GM12874 (cell line): ENCODE data around the gene KCND3.

ENCODE experiments used
- CTCF ChIP-seq: IDR thresholded peaks from 2 replicates; pipeline ENCODE4 v1.5.1; 2011; ENCODE audit warnings: low read depth, mild to moderate bottlenecking, control low read depth, low read length, moderate library complexity; ENCODE audit not compliant: insufficient read depth

KCND3 gene

GRCh38 chr1:111863401-111863800, 126.1 kb downstream of the KCND3 start:
- TF ChIP-seq CTCF, result no peak

DNA sequence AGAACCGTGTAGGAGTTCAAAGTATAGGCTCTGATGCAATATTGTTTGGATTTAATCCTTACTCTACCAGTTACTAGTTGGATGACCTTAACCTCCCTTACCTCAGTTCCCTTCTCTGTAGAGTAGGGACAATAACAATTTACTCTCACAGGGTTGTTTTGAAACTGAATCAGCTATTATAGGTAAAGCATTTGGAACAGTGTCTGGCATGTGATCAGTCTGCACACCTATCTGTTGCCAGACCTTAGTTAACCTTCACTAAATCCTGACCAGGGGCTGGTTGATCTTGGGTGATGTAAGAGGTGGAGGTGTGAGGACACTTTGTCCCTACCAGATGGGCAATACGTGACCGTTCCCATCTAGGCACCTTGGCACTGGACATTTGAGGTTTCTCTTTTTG, 126.9 kb downstream of the KCND3 start:
- no peak for TF ChIP-seq CTCF

DNA sequence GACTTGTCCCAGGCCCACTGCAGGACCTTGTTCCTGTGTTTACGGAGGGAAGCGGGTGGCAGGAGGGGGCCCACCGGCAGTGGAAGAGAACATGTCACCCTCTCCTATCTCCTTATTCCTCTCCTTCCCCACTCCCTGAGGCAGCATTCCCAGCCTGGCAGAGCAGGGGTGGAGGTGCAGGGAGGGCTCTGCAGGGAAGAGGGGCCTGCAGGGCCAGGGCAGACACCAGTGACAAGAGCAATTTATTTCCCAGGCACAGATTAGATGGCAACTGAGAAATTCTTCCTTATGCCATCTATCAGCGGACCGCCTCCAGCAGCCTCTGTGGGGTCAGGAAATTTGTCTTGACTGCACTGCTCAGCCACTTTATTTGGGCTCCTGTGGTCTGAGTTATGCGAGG, 127.9 kb downstream of the KCND3 start:
- TF ChIP-seq CTCF, result no peak

- no peak for TF ChIP-seq CTCF
These were observed 132.2 kb downstream of the KCND3 start for GRCh38 chr1:111857194-111857651.

DNA sequence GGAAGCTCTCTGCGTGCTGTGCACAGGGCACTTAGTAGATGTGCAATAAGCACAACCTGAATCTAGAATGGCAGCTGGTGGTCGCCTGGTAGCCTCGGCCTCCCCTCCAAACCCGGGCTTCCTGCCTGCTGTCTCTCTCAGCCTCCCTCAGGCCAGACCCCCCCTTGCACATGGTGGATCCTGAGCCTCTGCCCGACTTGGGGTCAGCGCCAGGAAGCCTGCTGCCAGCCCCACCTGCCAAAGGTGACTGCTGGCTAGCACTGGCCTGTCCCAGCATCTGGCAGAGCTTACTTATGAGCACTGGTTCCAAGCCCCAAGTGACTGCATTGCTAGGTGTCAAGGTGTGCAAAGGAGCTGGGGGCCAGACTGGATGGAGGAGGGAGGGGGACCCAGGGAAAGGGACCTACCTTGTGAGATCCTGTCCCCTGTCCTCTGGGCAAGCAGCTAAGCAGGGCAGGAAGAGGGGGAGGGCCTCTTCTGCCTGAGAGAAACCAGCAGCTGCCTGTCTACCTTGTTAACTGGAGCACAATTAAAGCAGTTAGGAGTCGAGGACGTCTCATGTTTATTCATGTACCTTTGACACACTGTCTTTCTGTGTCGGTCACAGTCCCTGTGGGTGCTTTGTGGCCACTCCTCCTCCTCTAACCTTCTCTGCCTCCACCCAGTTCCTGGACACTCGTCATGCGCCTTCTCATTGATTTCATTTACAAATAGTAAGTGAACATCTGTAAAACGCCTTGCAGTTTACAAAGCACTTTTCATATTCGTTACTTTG, 132.9 kb downstream of the KCND3 start:
- no peak for TF ChIP-seq CTCF

DNA sequence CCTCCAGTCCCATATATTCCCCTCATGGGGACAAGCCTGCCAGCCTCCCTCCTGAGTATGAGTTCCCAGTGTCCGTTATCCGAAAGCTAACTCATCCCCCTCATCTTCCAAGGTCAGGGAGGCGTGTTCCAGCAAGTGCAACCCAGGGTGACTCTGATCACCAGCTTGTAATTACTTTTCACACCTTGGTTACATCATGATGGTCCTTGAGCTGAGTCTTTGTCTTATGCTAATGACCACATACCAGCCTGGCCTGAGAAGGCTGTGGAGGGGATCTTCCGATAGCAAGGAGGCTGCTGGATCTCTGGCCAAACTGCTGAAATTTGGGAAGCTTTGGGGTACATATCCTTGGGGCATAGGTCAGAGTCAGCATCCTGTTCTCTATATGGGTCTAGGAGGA, 134.2 kb downstream of the KCND3 start:
- no peak for TF ChIP-seq CTCF

- TF ChIP-seq CTCF, result no peak
These were observed 137.2 kb downstream of the KCND3 start for GRCh38 chr1:111852261-111852721.

DNA sequence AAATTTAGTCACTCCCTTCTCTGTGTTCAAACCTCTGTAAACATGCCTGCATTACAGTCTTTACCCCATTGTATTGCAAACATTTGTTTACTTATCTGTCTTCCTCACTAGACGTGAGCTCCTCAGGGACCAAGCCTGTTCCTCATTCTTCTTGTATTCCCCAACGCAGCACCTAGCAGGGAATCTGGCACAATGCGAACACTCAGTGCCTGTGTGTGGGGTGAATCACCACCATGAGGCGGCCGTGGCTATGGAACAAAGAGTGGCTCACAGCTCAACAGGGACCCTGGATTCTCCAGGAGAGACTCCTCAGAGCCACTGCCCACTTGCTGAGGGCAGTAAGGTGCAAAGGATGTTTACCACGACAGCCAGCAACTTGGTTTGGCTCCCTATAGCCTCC, 137.9 kb downstream of the KCND3 start:
- TF ChIP-seq CTCF, result no peak
